Neuronal stem cell (in vitro differentiated cells): ENCODE results near the gene CPLANE2.

Source experiments
- DNase-seq: peaks from one replicate; pipeline ENCODE4 v3.0.0-alpha.2; 2013; ENCODE audit warnings: low spot score
- H2AFZ ChIP-seq: one replicate; pipeline ENCODE4 v1.6.1; 2013; ENCODE audit warnings: mild to moderate bottlenecking, low read length, inconsistent platforms
- H2AK5ac ChIP-seq: 2 replicates; pipeline ENCODE4 v1.6.1; 2013; ENCODE audit warnings: low read depth, mild to moderate bottlenecking, inconsistent platforms, low read length, moderate library complexity, mixed read lengths
- H2BK120ac ChIP-seq: 2 replicates; pipeline ENCODE4 v1.6.1; 2013; ENCODE audit warnings: low read depth, mild to moderate bottlenecking, inconsistent platforms, low read length, moderate library complexity, mixed read lengths
- H2BK12ac ChIP-seq: one replicate; pipeline ENCODE4 v1.6.1; 2013; ENCODE audit warnings: low read length, inconsistent platforms
- H2BK15ac ChIP-seq: 2 replicates; pipeline ENCODE4 v1.6.1; 2013; ENCODE audit warnings: mild to moderate bottlenecking, low read length, inconsistent platforms, mixed read lengths
- H2BK5ac ChIP-seq: one replicate; pipeline ENCODE4 v1.6.1; 2013; ENCODE audit warnings: inconsistent platforms, mild to moderate bottlenecking, low read length, moderate library complexity
- H3K14ac ChIP-seq: one replicate; pipeline ENCODE4 v1.6.1; 2013; ENCODE audit warnings: low read length, inconsistent platforms
- H3K18ac ChIP-seq: 2 replicates; pipeline ENCODE4 v1.6.1; 2013; ENCODE audit warnings: low read length, inconsistent platforms
- H3K23ac ChIP-seq: 2 replicates; pipeline ENCODE4 v1.6.1; 2013; ENCODE audit warnings: low read depth, mild to moderate bottlenecking, mixed read lengths, low read length, inconsistent platforms; ENCODE audit not compliant: poor library complexity
- H3K27ac ChIP-seq: replicated peaks from 3 replicates; pipeline ENCODE4 v1.5.1; 2013; ENCODE audit warnings: low read length, inconsistent platforms
- H3K27me3 ChIP-seq, 3 experiments: 2 replicates each; pipeline ENCODE4 v1.6.1; 2013; ENCODE audit warnings: low read length in 3 of 3, mild to moderate bottlenecking in 2 of 3, inconsistent platforms in 1 of 3, low read depth in 1 of 3, mixed read lengths in 1 of 3, moderate library complexity in 1 of 3; ENCODE audit not compliant: control insufficient read depth in 3 of 3, insufficient read depth in 3 of 3
- H3K36me3 ChIP-seq, 2 donors: replicated peaks in 1 of 2; 2 replicates each; pipeline ENCODE4 v1.6.1; 2013; ENCODE audit warnings: low read length in 2 of 2; ENCODE audit not compliant: control insufficient read depth in 2 of 2, insufficient read depth in 2 of 2
- H3K4ac ChIP-seq: 2 replicates; pipeline ENCODE4 v1.6.1; 2013; ENCODE audit warnings: inconsistent platforms, mild to moderate bottlenecking, low read length, moderate library complexity
- H3K4me1 ChIP-seq, 2 donors: 1 replicate in 1 of 2; 2 replicates in 1 of 2; pipeline ENCODE4 v1.6.1; 2013; ENCODE audit warnings: low read length in 2 of 2, low read depth in 1 of 2; ENCODE audit not compliant: control insufficient read depth in 2 of 2, insufficient read depth in 1 of 2
- H3K4me2 ChIP-seq: one replicate; pipeline ENCODE4 v1.6.1; 2013; ENCODE audit warnings: mild to moderate bottlenecking, low read length, inconsistent platforms; ENCODE audit not compliant: insufficient read depth, poor library complexity, severe bottlenecking
- H3K4me3 ChIP-seq, 2 donors: 2 replicates each; pipeline ENCODE4 v1.5.1; 2013; ENCODE audit warnings: low read length in 2 of 2, mild to moderate bottlenecking in 2 of 2, inconsistent platforms in 1 of 2, moderate library complexity in 1 of 2
- H3K79me1 ChIP-seq: one replicate; pipeline ENCODE4 v1.6.1; 2013; ENCODE audit warnings: low read depth, mild to moderate bottlenecking, inconsistent platforms, low read length, moderate library complexity
- H3K9ac ChIP-seq: one replicate; pipeline ENCODE4 v1.6.1; 2013; ENCODE audit warnings: mild to moderate bottlenecking, low read depth, low read length, inconsistent platforms; ENCODE audit not compliant: poor library complexity
- H3K9me3 ChIP-seq, 2 donors: replicated peaks in 1 of 2; 2 replicates each; pipeline versions ENCODE3 to v1.6.1; 2013; ENCODE audit warnings: low read length in 2 of 2, mild to moderate bottlenecking in 2 of 2, inconsistent platforms in 1 of 2, low read depth in 1 of 2, mixed read lengths in 1 of 2, moderate library complexity in 1 of 2; ENCODE audit not compliant: control insufficient read depth in 2 of 2, insufficient read depth in 1 of 2
- H4K8ac ChIP-seq: one replicate; pipeline ENCODE4 v1.6.1; 2013; ENCODE audit warnings: low read depth, mild to moderate bottlenecking, inconsistent platforms, low read length, moderate library complexity
- H4K91ac ChIP-seq: one replicate; pipeline ENCODE4 v1.6.1; 2013; ENCODE audit warnings: low read length, low read depth, mild to moderate bottlenecking, inconsistent platforms; ENCODE audit not compliant: poor library complexity
- WGBS, 2 donors: extraction: QIAGEN DNeasy Blood & Tissue Kit; methylation state at CpG; one replicate each; pipeline ENCODE4 v1.1.7; 2013; ENCODE audit warnings: missing lambda C conversion rate in 2 of 2, mixed read lengths in 1 of 2; ENCODE audit not compliant: insufficient read length in 2 of 2, insufficient replicate concordance in 1 of 2; ENCODE audit errors: extremely low coverage in 2 of 2; 5-methylcytosine and 5-hydroxymethylcytosine counted together

CPLANE2 gene

DNA sequence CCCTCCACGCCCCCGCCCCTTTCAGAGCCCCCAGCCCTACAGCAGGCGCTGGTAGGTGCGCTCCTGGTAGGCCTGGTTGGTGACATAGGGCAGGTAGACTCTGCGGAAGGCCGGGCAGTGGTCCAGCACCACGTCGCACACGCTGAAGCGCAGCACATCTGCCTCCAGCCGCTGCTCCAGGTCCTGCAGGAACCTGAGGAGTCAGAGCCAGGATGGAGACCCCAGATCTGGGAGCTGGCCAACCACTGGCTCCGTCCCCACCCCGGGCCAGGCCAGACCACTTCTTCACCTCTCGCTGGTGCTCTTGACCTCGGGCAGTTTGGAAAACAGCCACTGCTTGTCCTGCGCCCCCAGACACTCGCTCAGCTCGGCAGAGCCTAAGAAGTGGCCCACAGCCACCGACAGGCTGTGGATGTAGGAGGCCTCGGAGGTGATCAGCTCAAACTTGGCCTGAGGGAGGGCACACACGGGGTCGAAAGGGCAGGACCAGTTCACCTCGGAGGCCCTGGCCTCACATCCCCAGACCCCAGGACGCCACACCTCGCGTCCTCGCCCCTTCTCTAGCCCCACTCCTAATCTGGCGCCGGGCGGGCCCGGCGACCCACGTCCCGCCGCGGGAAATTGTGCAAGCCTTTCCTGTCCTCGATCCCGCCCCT, 31.0 kb downstream of the CPLANE2 start:
- Histone ChIP-seq H4K8ac (peak overlapping the region; percentile 87), H3K79me1 (no peaks in the 10 kb centered on the region), H4K91ac (no peak overlapping the region), H2BK15ac (peak overlapping the region; percentile 53), H2BK12ac (peak overlapping the region; percentile 66), H3K27me3 (peaks cover 0 to under 1% (median 0%) of the 10 kb centered on the region in 3 experiments), H2AFZ (peak overlapping the region; percentile 92), H3K9ac (peak overlapping the region; percentile 88), H3K4me3 (peak overlapping the region; percentile 52 to 71), H3K23ac (peak overlapping the region; percentile 21), H3K36me3 (peaks cover 4% of the 10 kb centered on the region in 2 donors), H3K18ac (peak overlapping the region; percentile 88), H3K4me1 (peaks cover 2 to 14% of the 10 kb centered on the region in 2 donors), H3K9me3 (no peaks in the 10 kb centered on the region), H2AK5ac (peak overlapping the region; percentile 99), H3K27ac (no peak overlapping the region), H3K4ac (peak overlapping the region; percentile 19), H3K4me2 (peak overlapping the region; percentile 59), H2BK5ac (no peak overlapping the region), H3K14ac (no peak overlapping the region), H2BK120ac (no peak overlapping the region)
- WGBS, 2 donors, result no CpG with 5 or more reads among the region's 38 CpGs
- DNase-seq, result no peak

- Histone ChIP-seq H3K23ac (peak overlapping the region; percentile 16), H2BK120ac (no peak overlapping the region), H3K9ac (peak overlapping the region; percentile 34), H3K27ac (no peak overlapping the region), H3K79me1 (no peaks in the 10 kb centered on the region), H3K18ac (peak overlapping the region; percentile 45), H2BK15ac (no peak overlapping the region), H3K14ac (no peak overlapping the region), H3K4ac (no peak overlapping the region), H4K91ac (no peak overlapping the region), H2AK5ac (peak overlapping the region; percentile 99), H2BK12ac (no peak overlapping the region), H2BK5ac (no peak overlapping the region), H2AFZ (no peak overlapping the region), H3K36me3 (peaks cover 4% of the 10 kb centered on the region in 2 donors), H4K8ac (no peak overlapping the region), H3K27me3 (no peaks in the 10 kb centered on the region), H3K9me3 (no peaks in the 10 kb centered on the region), H3K4me1 (peaks cover 2 to 13% of the 10 kb centered on the region in 2 donors), H3K4me3 (no peak overlapping the region), H3K4me2 (no peak overlapping the region)
- no peak for DNase-seq
- no CpG with 5 or more reads among the region's 11 CpGs for WGBS, 2 donors
These were observed 31.7 kb downstream of the CPLANE2 start for GRCh38 chr1:16205334-16205671.

- DNase-seq, result no peak
- Histone ChIP-seq H3K14ac (no peak overlapping the region), H3K36me3 (peaks cover 4% of the 10 kb centered on the region in 2 donors), H4K91ac (no peak overlapping the region), H2BK12ac (no peak overlapping the region), H3K79me1 (no peaks in the 10 kb centered on the region), H3K4me2 (no peak overlapping the region), H2AFZ (no peak overlapping the region), H2AK5ac (no peak overlapping the region), H4K8ac (no peak overlapping the region), H2BK5ac (no peak overlapping the region), H3K27me3 (no peaks in the 10 kb centered on the region), H3K4me3 (no peak overlapping the region), H3K27ac (no peak overlapping the region), H3K9me3 (no peaks in the 10 kb centered on the region), H2BK15ac (no peak overlapping the region), H3K18ac (no peak overlapping the region), H2BK120ac (no peak overlapping the region), H3K4ac (no peak overlapping the region), H3K23ac (peak overlapping the region; percentile 16), H3K4me1 (peaks cover 0 to 10% of the 10 kb centered on the region in 2 donors), H3K9ac (peak overlapping the region; percentile 17)
- WGBS, 2 donors, result no CpG with 5 or more reads among the region's 12 CpGs
These were observed 32.2 kb downstream of the CPLANE2 start for GRCh38 chr1:16204634-16205333.

DNA sequence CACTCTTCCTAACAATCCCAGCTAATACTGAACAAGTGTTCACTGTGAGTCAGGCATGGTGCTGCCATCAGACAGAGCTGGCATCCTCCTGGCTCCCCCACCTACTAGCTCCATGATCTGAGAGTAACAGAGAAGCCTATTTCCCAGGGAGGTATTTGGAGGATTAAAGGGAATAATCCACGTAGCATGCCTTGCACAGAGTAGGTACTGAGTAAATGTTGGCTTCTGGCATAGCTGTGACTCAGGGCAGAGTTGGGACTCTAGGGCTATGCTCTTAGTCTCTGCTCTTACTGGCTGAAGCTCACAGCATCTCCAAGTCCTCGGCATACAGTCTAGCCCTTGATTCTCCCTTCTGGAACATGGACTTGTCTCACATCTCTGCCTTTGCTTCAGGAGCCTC, 32.8 kb downstream of the CPLANE2 start:
- Histone ChIP-seq H3K79me1 (no peaks in the 10 kb centered on the region), H3K9me3 (no peaks in the 10 kb centered on the region), H3K9ac (no peak overlapping the region), H2AFZ (no peak overlapping the region), H3K36me3 (peaks cover 4% of the 10 kb centered on the region in 2 donors), H2BK12ac (no peak overlapping the region), H3K27ac (no peak overlapping the region), H3K14ac (no peak overlapping the region), H3K27me3 (no peaks in the 10 kb centered on the region), H3K18ac (no peak overlapping the region), H3K4me3 (no peak overlapping the region), H3K4ac (no peak overlapping the region), H3K4me1 (peaks cover 0 to 10% of the 10 kb centered on the region in 2 donors), H2BK120ac (no peak overlapping the region), H4K8ac (no peak overlapping the region), H4K91ac (no peak overlapping the region), H2BK5ac (no peak overlapping the region), H2BK15ac (no peak overlapping the region), H3K4me2 (no peak overlapping the region), H3K23ac (no peak overlapping the region), H2AK5ac (no peak overlapping the region)
- no peak for DNase-seq
- no CpG with 5 or more reads among the region's 2 CpGs for WGBS, 2 donors
